IPS-NIHi7 (cell line): ENCODE results near the gene DYRK1A.
A peak's percentile ranks its signal among the peaks of the same experiment; 100 is the strongest.

Source experiments
- DNase-seq: peaks from one replicate; pipeline ENCODE4 v3.0.0; 2012; ENCODE audit warnings: mixed read lengths; ENCODE audit errors: extremely low spot score

Gene DYRK1A

DNA sequence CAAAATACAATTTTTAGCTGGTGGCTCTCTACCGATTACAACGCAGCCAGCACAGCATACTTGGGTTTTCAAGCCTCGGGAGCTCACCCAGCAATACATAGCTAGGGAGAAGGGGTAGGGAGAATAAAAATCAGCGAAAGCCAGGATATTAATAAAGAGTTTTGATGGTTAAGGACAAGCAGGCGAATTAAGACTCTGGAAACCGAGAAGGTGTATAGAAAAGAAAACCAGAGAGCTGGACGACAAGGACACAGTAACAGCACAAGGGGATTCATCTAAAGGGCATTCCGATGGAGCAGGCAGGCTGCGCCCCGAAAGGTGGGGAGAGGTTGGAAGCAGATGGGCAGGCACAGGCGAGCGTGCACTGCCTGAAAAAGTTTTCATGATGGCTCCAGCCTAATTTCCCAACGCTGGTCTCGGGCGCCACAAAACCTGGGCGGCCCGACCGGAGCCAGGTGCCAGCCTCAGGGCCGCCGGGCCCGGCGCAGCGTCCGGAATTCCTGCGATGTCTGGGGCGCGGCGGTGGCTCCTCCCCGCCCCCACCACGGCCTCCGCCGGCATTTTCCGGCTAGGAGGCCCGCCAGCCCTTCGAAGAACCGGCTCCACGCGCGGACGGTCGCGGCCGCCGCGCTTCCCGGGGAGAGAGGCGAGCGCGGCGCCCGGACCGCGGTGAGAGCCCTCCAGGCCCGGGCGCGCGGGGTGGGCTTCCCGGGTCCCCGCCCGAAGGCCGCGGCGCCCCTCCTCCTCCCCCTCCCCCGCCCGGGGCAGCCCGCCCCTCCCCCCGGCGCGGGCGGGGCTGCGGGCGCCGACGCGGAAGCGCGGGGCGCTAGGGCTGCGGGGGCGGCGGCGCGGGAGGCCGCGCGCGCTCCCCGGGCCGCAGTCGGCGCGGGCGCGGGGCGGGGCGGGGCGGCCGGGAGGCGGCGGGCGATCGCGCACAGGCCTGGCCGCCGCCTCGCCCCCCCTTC is 774 bp upstream of the DYRK1A start:
- peak; percentile 69 for DNase-seq

DNA sequence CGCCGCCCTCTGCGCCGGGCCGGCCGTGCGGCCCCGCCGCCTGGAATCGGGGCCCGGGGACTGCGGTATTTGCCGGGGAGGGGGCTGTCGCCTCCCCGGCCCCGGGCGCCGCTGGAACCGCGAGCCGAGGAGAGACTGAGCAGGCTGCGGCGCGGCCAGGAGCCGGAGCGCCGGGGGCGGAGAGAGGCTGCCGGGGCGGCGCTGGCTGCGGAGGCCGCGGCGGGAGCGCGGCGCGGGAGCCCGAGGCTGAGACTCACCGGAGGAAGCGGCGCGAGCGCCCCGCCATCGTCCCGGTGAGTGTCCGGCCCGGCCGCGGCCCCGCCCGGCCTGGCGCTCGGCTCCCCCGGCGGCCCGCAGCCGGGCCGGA is 746 bp downstream of the DYRK1A start:
- no peak for DNase-seq

DNA sequence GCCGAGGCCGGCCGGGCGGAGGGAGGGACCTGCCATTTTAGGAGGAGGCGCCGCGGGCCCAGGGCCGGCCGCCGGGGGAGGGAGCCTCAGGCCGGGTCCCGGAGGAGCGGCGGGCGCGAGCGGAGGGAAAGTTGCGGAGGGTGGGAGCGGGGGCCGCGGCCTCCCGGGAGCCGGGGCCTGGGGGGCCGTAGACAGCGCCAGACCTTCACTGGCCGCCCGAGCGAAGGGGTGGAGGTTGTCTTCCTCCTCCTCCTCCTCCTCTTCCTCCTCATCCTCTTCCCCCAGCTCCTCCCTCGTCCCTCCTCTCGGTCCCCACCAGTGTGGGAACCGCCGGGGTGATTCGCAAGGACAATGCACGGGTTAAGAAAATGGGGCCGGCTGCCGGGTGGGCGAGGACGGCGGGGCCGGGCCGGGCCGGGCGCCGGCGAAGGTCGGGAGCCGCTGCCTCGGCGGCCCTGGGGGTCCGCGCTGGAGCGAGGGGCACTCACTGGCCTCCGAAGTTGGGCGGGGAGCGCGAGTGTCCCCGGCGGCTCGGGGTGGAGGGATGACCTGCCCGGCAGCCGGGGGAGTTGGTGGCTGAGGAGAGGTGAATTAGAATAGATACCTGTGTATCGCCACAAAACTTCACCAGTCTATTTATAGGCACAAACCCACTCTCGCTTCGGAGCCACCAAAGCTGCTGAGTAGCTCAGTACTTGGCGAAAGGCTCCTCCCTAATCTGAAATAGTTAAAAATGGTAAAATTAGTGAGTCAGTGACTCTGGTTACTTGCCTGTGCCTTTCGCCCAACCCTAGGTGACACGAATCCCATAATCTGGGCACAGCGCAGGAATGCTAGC is 1.3 kb downstream of the DYRK1A start:
- no peak for DNase-seq

DNA sequence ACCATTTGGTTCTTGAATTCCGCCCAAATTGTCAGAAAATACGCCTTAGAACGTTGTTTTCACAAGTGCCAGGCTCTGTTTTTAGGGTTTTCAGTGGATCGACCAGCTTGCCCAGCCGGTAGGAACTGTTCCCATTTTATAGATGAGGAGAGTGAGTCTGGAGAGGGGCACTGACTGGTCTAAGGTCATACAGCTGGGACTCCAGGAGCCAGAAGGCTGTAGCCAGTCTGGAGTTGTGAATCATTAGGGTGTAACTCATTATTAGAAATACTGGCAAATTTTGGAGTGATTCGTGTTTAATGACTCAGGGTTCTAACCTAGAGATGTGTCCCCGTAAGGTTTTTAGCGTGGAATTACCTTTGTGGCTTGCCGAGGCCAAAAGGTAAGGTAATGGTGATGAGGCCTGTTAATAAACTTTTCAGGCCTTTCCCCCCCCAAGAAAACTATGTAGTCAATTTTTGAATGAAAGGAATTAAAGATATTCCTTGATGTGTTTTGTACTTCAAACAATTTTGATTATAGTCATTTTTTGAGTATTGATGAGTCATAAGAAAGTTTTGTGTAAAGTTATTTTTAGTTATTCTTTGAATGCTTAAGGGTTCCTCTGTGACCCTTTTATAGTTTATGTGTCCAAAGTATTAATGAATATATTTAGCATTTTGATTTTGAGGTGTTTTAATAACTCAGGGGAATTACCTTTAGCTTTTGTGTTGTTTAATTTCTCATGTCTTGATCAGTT is 2.1 kb downstream of the DYRK1A start:
- no peak for DNase-seq

DNA sequence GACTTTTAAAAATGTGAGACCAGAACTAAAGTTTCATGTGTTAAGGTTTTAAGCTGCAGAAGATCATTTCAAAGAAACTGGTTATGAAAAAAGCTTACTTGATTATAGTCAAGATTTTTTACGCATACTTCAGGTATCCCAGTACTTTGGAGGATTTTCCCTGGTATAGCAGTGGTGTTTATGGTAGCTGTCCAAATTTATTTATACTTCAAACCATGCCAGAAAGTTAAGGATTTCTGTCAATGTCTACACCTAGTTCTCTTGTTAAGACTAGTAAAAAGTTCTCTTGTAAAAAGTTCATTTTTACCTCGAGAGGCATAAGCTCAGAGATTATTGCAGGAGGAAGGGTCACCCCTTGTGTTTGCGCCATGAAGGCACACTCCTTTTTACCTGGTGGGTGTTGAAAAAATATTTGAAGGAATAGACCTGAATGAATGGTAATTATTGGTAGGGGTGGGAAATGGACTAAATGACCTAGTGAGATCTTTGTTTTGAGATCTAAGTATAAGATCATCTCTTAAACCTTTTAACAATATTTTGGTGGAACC is 2.8 kb downstream of the DYRK1A start:
- no peak for DNase-seq

DNA sequence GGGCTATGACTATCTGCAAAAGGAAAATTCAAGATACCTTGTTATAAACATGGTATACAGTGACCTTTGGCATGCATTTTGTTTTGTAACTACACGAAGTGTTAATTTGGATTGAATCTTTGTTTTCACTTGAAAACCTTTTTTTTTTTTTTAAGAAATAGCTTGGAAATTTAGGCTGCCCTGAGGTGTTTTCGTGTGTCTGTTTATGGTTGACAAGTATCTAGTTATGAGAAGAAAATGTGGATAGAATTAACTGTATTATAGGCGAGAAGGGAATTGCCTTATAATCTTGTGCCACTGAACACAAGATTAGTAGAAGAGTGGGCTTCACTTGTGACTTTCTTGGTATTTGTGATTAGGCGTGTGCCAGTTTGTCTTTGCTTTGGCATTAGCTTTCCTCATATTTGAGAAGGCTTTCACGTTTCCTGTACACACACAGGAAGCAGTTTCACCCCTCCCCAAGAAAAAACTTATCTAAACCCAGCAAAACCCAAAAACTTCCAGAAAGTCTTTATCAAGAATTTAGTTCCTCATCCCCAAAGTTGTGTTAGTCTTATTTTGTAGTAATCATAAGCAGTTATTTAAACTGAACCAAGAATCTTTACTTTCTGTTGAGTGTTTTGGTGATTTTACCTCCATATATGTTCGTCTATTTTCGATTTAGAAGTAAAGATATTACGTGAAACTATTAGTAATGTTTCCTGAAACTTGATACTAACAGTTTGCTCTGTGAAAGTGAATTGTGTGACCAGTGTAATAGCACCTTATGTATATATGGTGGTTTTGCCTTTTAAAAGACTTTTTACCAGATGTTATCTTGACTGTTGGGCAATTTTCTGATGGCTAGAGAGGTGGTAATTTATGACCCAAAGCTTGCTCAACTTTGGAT is 3.8 kb downstream of the DYRK1A start:
- DNase-seq, result no peak

DNA sequence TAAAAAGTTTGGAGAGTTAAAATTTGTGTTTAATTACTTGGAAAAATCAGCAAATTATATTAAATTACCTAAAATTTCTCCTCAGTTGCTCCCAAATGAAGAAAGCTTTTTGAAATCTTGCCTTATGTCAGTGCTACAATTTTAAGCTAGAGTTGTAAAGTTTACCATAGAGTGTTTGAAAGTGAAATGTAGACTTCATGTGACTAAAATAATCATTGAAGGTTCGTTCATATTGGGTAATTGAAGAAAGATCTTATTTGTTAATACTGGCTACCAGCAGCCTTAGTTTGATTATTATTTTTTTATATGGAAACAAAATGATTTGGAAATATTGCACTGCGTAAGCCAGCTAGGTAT is 4.4 kb downstream of the DYRK1A start:
- DNase-seq, result no peak

DNA sequence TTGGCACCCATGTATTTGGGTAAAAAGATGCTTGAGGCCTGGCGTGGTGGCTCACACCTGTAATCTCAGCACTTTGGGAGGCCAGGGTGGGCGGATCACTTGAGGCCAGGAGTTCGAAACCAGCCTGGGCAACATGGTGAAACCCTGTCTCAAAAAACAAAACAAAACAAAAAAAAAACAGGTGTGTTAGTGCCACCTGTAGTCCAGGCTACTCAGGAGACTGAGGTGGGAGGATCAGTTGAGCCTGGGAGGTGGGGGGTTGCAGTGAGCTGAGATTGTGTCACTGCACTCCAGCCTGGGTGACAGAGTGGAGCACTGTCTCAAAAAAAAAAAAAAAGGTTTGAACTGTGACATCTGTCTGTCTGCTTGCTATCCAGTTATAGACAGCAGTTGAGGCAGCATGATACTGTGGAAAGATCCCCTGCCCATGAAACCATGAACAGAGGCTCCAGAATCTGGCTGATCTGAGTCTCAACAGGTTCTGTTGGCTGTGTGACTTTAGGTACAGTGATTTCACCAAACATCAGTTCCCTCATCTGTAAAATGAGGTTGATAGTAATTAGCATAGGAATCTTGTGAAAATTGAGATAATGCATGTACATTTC is 5.7 kb downstream of the DYRK1A start:
- no peak for DNase-seq

DNA sequence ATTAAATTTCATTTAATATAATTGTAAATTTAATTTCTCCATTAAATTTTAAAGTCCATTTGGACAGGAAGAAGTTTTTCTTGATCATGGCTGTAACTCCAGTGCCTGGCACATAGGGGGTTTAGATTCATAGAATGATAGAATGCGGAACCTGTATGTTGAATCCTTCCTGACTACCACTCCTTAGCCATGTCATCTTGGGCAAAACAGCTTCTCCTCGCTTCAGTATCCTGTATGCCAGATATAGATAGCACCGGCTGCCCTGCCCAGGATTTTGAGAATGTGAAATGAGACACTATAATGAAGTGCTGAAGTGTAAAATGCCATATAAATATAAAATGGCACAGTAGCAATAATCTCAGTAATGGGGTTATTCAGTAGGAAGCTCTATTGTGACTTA is 6.4 kb downstream of the DYRK1A start:
- DNase-seq, result no peak

DNA sequence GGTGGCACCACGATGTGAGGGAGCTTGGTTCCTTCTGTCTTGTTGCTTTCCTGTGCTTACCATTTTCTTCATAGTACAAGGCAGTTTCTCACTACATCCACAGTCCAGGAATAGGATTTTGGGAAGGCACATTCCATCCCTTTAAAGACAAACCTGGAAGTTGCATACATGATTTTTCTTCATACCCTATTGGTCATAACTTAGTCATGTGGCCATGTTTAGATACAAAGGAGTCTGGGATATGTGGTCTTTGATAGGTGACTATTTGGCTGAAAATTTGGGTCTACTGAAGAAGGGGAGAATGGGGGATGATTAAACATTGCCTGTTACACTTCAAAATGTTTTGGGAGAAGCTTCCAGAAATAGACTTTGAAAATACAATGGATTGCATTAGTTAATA is 7.0 kb downstream of the DYRK1A start:
- DNase-seq, result no peak

DNA sequence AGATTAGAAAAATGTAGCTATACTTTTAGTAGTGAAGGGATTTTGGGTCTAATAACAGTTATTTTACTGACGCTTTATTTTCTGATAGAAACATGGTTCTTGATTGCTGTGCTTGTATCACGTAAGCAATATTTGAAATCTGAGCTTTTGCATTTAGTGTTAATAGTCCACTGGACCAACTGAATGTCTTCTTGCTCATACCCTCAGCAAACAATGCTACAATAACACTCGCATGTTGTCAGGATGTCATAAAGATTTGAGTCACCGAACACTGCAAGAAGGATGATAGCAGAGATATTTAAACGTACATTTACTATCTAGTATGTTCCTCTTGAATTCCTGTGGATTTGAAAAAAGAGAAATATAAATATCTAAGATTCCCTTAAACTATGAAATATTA is 7.5 kb downstream of the DYRK1A start:
- DNase-seq, result no peak

DNA sequence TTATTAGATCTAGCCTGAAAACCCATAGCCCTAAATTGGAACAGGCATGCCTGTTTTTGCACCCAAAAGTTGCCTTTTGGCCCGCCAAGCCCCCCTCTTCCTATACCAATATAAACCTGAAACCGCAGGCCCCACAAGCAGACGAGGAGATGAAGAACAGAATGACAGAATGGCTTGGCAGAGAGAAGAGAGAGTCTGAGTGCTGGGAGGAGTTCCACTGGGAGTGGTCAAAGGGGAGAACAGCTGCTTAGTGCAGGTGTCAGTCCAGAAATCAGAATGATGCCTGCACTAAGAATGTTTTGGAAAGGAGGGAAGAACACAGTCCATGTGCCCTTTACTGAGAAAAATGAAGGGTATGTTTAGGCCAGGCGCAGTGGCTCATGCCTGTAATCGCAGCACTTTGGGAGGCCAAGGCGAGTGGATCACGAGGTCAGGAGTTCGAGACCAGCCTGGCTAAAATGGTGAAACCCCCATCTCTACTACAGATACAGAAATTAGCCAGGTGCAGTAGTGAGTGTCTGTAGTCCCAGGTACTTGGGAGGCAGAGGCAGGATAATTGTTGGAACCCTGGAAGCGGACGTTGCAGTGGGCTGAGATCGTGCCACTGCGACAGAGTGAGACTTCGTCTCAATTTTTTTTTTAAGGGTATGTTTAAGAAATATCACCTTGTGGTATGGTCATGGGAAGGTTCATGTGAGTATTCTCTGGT is 9.4 kb downstream of the DYRK1A start:
- DNase-seq, result no peak

DNA sequence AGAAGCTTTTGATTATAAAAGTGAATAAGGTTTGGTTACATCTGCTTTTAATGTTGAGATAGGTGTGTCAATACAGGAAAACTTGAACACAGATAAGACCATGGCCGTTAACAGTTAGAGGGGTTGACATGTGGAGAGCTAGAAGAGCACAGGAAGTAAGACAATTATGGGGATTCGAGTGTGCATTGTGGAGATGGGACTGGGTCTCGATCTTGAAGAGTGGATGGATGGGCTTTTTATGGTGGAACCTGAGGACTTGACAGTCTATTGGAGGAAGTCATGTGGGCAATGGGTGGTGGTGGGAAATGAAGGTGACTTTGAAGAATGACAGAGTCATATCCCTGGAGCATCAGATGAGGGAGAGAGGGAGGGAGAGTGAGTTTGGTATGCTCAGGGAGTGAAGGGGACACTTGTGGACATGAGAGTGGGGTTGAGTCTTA is 12.1 kb downstream of the DYRK1A start:
- no peak for DNase-seq

DNA sequence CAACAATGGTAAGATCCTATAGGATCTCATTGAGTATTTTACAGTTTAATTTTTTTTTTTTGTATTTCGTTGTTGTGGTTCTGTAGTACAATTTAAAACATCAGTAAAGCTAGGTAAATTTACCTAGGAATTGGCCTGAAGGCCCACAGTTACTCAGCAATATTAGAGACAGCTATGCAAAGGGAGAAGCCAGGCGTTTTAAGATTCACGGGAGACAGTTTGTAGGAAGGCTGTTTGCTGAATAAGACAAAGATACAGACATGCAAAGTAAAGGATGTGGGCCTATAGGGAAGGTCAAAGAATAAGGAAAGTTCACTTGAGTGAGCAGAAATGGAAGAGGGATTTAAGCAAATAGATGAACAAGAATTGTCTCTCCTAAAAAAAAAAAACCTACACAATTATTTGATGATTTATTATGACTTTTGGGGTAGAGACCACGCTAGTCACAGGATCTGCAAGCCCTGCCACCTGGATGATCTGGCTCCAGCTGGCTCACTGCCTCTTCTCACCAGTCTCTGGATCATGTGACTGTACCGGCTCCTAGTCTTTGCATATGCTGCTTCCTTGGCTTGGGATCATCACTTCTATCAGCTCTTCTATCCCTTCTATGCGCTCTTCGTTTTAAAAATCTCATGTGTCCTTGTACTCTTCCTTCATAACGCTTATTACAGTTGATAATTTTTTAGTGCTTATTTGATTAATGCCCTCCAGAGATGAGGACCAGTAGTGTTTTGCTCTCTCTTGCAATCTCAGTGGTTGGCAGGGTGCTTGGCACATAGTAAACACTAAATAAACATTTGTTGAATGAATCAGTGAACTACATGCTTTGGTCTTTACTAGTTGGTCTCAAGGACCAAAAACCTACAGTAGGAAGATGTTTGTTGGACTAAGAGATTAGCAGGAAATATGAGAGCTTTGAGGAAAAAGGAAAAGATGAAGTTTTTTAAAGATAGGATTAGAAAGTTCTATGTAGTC is 14.1 kb downstream of the DYRK1A start:
- peak; percentile 29 for DNase-seq

DNA sequence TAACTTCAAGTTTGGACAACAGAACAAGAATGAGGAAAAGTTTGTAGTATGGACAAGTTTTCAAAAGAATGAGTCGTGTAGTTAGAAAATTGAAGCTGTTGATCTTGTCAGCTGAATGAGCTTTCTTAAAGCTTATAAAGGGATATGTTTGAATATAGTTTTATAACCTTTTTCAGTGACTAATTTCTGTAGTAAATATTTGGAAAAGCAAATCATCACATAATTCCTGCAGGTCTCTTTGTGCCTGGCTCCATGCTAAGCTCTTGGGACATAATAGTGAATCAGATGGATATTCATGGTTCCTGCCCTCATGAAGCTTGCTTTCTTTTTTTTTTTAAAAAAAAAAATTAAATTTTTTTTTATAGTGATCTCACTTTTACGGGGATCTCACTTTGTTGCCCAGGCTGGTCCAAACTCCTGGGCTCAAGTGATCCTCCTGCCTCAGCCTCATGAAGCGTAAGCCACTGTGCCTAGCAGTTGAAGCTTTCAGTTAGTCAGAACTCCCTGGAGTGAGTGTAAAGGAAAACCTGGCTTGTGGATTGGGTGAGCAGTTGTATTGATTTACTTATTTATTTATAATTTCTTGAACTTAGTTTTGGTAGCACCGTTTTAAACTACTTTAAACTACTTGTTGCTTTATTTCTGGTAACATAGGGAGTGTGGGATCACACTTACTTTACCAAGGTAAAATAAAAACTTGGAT is 15.5 kb downstream of the DYRK1A start:
- no peak for DNase-seq

DNA sequence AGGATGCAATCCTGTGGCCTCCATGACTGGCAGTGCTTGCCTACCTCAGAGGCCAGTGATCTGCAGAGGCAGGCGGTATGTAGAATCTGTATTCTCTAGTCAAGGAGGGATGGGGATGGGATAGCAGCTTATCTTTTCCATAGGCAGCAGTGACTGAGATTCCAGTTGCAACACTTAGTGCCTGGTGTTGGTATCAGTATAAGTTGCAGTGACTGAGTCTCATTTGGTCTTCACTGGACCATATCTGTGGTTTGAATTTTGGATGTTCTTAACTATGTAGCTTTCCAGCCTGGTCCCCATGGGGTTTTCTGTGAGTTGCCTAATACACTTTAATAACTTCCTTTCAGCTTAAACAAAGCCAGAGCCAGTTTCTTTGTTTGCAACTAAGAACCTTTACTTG is 16.5 kb downstream of the DYRK1A start:
- no peak for DNase-seq

DNA sequence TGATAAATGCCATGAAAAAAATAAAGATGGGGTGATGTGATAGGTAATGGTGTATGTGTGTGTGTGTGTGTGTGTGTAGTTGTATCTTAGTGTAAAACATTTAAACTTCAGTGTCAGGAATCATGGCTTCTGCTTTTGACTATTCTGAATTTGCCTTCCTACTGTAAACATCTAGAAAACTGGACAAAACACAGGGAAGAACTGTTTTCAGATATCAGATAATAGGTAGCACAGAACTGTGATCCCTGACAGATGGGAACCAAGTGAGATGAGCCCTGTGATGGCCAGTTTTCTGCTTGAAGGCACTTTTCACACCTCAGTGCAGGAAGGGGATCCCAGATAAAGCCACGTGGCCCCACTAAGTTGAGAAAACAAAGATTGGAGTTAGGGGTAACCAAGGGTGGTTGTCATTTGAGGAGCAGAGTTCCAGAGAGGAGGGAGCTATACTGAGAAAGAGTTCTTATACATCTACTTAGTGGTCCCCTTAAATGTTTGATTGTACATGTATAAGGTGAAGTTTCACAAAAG is 17.3 kb downstream of the DYRK1A start:
- no peak for DNase-seq

DNA sequence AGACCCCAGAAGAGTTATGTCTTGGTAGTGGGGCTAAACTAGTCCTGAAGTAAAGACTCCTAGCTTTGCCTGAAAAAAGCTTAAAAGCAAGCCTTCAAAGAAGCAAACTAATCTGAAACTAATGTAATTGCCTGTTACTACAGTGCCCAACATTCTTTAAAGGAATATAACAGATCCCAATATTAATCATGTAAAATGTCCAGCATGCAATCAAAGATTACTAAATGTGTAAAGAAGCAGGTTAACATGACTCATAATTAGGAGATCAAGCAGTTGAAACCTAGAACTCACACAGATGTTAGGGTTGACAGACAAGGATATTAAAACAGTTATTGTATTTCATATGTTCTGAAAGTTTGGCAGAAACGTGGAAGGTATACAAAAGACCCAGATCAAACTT is 17.8 kb downstream of the DYRK1A start:
- DNase-seq, result no peak
